OCI-LY7 (cell line): ENCODE data around the gene HCAR3.
"Not testable (repeated sequence)": the region's sequence is repeated elsewhere in the genome, so short reads cannot be mapped to it uniquely, and the experiment has no call there.

Source experiments
- EZH2phosphoT487 ChIP-seq: fragments of 200-600 bp; sonication (generic); IDR thresholded peaks from 2 replicates; pipeline ENCODE4 v1.6.1; 2018; ENCODE audit warnings: low read depth, borderline replicate concordance, mild to moderate bottlenecking, mixed run types, antibody characterized with exemption, low read length, moderate library complexity, mixed read lengths
- TF ChIP-seq, protein P1 (sequence below): fragments of 200-600 bp; sonication (generic); conservative IDR thresholded peaks from 2 replicates; pipeline ENCODE4 v1.5.1; 2014; ENCODE audit warnings: mild to moderate bottlenecking, antibody characterized with exemption, low read length, moderate library complexity, mixed read lengths

DNA sequence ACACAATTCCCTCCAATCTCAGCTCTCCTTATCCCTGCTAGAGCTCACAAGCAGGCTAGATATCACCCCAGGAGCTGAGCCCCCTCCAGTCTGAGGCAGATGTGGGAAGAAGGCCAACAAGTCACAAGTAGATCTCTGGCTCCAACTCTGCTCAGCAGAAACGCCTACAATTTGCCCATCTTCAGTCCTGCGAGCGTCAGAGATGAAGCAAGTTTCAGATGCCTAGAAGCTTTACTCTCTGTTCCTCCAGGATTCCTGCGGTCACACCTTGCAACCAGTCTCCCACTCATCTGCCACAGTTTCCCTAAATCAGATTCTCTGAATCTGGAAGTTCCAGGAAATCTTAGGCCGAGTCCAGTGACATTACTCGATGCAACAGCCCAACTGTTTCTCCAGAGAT lies 1.4 kb downstream of the HCAR3 start:
- TF ChIP-seq, protein P1, sequence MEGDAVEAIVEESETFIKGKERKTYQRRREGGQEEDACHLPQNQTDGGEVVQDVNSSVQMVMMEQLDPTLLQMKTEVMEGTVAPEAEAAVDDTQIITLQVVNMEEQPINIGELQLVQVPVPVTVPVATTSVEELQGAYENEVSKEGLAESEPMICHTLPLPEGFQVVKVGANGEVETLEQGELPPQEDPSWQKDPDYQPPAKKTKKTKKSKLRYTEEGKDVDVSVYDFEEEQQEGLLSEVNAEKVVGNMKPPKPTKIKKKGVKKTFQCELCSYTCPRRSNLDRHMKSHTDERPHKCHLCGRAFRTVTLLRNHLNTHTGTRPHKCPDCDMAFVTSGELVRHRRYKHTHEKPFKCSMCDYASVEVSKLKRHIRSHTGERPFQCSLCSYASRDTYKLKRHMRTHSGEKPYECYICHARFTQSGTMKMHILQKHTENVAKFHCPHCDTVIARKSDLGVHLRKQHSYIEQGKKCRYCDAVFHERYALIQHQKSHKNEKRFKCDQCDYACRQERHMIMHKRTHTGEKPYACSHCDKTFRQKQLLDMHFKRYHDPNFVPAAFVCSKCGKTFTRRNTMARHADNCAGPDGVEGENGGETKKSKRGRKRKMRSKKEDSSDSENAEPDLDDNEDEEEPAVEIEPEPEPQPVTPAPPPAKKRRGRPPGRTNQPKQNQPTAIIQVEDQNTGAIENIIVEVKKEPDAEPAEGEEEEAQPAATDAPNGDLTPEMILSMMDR: not testable (repeated sequence)
- TF ChIP-seq EZH2phosphoT487: not testable (repeated sequence)
